ENCODE measurements around the gene SMIM22. TPM values are rescaled to one million over a fixed set of nuclear protein-coding genes. Genes with fewer than 3 reads are reported as not detected.
"Not testable (repeated sequence)": the region's sequence is repeated elsewhere in the genome, so short reads cannot be mapped to it uniquely, and the experiment has no call there.

The SMIM22 gene
- total RNA-seq, 1 donor from 2014 or later = not detected

GRCh38 chr16:4768549-4769305 is 26.4 kb upstream of the SMIM22 start:
- intact Hi-C loops (cut with micrococcal nuclease) = loop anchor here (1.0 to 10.0 kb wide), 8 partner anchors 34 to 326 kb away; partner anchors contain the start of genes ALG1, EEF2KMT, HMOX2 and MGRN1

- intact Hi-C loops (cut with micrococcal nuclease) = loop anchor here (5.0 to 10.0 kb wide), 4 partner anchors 92 to 326 kb away; partner anchors contain the start of genes EEF2KMT and HMOX2
Measured at GRCh38 chr16:4769306-4769638, 25.9 kb upstream of the SMIM22 start.

- intact Hi-C loops (cut with micrococcal nuclease) = no loop called here
Measured at GRCh38 chr16:4771646-4772045, 23.5 kb upstream of the SMIM22 start.

- intact Hi-C loops (cut with micrococcal nuclease) = no loop called here
Measured at GRCh38 chr16:4772351-4772750, 22.8 kb upstream of the SMIM22 start.

GRCh38 chr16:4775005-4775404 is 20.2 kb upstream of the SMIM22 start:
- intact Hi-C loops (cut with micrococcal nuclease) = no loop called here

GRCh38 chr16:4776141-4776705 is 18.9 kb upstream of the SMIM22 start:
- intact Hi-C loops (cut with micrococcal nuclease) = no loop called here

- intact Hi-C loops (cut with micrococcal nuclease) = no loop called here
Measured at GRCh38 chr16:4777339-4778049, 17.7 kb upstream of the SMIM22 start.

- intact Hi-C loops (cut with micrococcal nuclease) = no loop called here
Measured at GRCh38 chr16:4778050-4778392, 17.1 kb upstream of the SMIM22 start.

GRCh38 chr16:4780235-4780634 is 14.9 kb upstream of the SMIM22 start:
- intact Hi-C loops (cut with micrococcal nuclease) = no loop called here

GRCh38 chr16:4783251-4783950 is 11.8 kb upstream of the SMIM22 start:
- intact Hi-C loops (cut with micrococcal nuclease) = no loop called here

GRCh38 chr16:4783951-4784336 is 11.2 kb upstream of the SMIM22 start:
- intact Hi-C loops (cut with micrococcal nuclease) = no loop called here

- intact Hi-C loops (cut with micrococcal nuclease) = not testable (repeated sequence)
Measured at GRCh38 chr16:4784444-4784987, 10.7 kb upstream of the SMIM22 start.

GRCh38 chr16:4785758-4786433 is 9.3 kb upstream of the SMIM22 start:
- intact Hi-C loops (cut with micrococcal nuclease) = no loop called here

- intact Hi-C loops (cut with micrococcal nuclease) = no loop called here
Measured at GRCh38 chr16:4787068-4787467, 8.1 kb upstream of the SMIM22 start.

- intact Hi-C loops (cut with micrococcal nuclease) = no loop called here
Measured at GRCh38 chr16:4787627-4788482, 7.3 kb upstream of the SMIM22 start, which contains the start of gene SEPTIN12. TSS of gene SEPTIN12 (minus strand) at chr16:4788345. CDS start at chr16:4787645, 700 bp downstream.

GRCh38 chr16:4788489-4788889 is 6.7 kb upstream of the SMIM22 start:
- intact Hi-C loops (cut with micrococcal nuclease) = no loop called here

- intact Hi-C loops (cut with micrococcal nuclease) = no loop called here
Measured at GRCh38 chr16:4788910-4789309, 6.3 kb upstream of the SMIM22 start.

GRCh38 chr16:4790261-4790660 is 4.9 kb upstream of the SMIM22 start:
- intact Hi-C loops (cut with micrococcal nuclease) = no loop called here

- intact Hi-C loops (cut with micrococcal nuclease) = no loop called here
Measured at GRCh38 chr16:4790871-4791270, 4.3 kb upstream of the SMIM22 start.

GRCh38 chr16:4792951-4793513 is 2.1 kb upstream of the SMIM22 start:
- intact Hi-C loops (cut with micrococcal nuclease) = no loop called here

Data from T-helper 1 cell treated with Interleukin-12 subunit alpha and Interleukin-12 subunit beta and Interleukin-4 antibody, amounts not matched to agents 30 ng/mL and 1 ng/mL, for 36 hours (primary cell).